Pons (tissue), 1 donor: ENCODE data around the gene MAP3K4.

ENCODE experiments used
- DNase-seq: peaks from one replicate; pipeline ENCODE4 v3.0.0-alpha.2; 2016; ENCODE audit warnings: low spot score

Gene MAP3K4

DNA sequence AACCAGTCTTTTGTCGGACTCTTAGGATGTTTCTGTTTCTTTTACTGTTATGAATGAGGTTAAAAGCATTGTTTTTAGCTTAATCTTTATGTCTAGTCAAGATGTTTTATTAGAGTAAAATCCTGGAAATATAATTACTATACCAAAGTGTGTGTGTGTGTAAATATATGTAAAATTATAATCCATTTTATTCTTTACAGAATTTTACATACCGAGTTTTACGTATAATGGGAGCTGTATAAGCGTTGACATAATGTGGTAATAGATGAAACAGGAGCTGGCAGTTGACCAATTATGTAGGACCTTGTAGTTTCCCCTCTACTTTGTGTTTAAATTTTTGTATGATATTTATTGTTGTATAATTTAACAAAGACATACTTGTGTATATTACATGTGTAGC, 16.7 kb downstream of the MAP3K4 start:
- DNase-seq, result no peak

- no peak for DNase-seq
Measured at GRCh38 chr6:161009991-161010390, 18.4 kb downstream of the MAP3K4 start.

DNA sequence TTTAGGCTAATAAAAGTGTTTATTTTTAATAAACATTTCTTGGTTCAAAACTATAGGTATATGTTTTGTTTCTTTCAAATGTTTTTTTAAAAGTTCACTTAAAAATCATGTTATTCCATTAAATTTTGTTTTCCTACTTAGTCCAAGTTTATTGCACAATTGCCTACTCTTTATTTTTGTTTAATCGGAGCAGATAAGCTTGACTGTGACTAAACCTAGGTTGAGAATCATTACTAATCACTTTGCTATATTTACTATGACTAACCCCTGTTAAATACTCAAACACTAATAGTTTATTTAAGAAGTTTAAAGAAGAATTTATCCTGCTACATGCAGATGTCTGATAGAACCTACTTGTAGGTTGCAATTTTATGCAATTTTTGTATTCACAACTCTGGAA, 18.8 kb downstream of the MAP3K4 start:
- DNase-seq, result no peak

DNA sequence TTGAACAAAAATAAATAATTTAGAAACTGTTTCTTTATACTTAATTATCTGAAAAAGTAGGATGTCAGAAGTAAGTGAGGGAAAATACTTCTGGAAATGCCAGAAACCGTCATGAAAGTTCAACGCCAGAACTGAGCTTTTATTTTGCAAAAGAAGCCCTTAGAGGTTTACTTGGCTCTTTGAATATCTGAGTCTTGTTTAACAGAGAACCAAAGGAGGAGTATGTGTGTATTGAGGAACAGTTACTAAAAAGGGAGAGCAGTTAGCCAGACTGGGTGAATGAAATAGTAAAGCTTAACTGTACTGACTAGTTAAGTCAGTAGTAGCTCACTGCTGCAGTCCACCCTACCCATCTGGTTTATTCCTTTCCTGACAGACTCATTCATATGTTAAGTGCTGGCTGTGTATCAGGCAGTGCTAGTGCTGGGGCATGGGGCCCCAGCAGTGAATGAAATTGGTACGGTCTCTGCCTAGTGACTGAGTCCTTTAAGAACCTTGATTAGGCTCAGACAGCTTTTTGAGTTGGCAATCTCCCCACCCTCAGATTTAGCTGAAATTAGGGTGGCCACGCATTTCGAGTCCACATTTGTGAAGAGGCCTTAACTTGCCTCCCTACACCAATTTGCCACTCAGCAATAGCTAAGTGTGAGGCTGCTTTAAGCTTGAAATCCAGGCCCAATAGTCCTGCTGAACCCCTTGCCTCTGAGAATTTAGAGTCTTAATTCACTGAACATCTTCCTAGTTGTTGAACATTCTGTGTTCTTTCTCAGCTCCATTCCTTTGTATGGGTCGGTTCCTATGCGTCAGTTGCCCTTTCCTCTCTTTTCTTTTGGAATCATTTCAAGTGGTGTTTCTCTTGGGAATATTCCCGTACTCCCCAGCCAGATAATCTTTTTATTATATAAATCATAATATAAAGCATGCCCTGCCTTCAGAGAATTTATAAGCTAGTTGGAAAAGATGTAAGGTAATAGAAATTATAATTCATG, 20.2 kb downstream of the MAP3K4 start:
- no peak for DNase-seq

- no peak for DNase-seq
Measured at GRCh38 chr6:161013695-161014094, 22.1 kb downstream of the MAP3K4 start.

GRCh38 chr6:161017766-161018564, 26.4 kb downstream of the MAP3K4 start:
- DNase-seq, result no peak

GRCh38 chr6:161019324-161019839, 27.8 kb downstream of the MAP3K4 start:
- no peak for DNase-seq

DNA sequence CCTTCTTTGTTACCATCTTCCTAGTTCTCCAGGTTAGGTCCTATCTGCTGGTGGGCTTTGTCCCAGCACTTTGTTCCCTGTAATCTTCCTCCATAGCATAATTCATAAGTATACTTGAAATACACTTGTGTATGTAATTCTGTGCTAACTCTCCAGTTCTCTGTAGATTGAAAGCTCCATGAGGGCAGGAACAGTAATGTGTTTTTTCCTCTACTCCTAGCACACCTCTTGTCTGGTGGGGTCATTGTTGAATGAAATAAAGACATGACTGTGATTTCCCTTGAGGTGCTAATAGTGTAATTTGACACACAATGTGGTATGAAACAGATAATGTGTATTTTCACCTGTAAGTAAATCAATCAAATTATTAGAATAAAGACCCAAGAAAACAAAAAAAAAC, 30.0 kb downstream of the MAP3K4 start:
- no peak for DNase-seq

GRCh38 chr6:161021998-161022743, 30.6 kb downstream of the MAP3K4 start:
- DNase-seq, result no peak

DNA sequence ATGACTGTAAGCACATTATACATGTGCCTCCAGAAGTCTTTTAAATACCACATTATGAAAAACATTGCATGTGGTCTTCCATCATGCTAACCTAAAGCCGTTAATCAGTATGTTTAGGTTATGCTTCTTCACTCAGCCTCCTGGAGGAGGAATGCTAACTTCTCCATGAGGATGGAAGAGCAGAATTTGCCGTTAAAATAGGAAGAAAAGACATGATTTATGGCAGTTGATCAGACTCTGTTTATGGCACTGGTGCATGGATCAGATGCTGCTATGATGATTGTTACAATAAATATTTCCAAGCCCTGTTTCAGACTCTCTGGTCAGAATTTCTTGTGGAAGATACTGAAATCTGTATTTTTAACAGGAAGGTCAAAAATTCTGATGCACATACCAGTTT, 31.7 kb downstream of the MAP3K4 start:
- no peak for DNase-seq

GRCh38 chr6:161024364-161024920, 32.9 kb downstream of the MAP3K4 start:
- no peak for DNase-seq

- no peak for DNase-seq
Measured at GRCh38 chr6:161027385-161027784, 35.8 kb downstream of the MAP3K4 start.

DNA sequence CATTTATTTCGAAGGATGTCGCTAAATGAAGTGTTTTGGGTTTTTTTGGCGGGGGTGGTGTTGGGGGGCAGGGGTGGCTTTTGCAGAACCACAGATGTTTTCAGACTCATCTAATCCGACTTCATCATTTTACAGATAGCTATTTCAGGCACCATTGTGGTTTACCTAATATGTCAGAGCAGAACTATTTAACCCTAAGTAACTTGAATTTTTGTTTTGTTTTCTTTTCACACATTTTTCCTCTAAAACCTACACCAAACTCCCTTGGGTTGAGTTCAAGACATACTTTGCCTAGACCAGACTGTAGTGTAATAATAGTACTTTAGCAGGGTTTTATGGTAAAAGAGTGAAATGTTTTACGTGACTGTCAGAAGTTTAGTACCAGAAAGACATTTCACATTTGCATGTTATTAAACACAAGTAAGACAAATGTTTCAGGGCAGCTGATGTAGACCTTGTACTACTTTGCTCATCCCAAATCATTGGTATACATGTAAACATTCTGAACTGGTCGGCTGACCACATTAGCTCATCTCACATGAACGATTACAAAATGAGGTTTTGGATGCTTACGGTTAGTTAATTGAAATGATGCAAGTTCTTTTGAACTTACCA, 37.7 kb downstream of the MAP3K4 start:
- no peak for DNase-seq

- DNase-seq, result no peak
Measured at GRCh38 chr6:161031721-161032495, 40.3 kb downstream of the MAP3K4 start.

DNA sequence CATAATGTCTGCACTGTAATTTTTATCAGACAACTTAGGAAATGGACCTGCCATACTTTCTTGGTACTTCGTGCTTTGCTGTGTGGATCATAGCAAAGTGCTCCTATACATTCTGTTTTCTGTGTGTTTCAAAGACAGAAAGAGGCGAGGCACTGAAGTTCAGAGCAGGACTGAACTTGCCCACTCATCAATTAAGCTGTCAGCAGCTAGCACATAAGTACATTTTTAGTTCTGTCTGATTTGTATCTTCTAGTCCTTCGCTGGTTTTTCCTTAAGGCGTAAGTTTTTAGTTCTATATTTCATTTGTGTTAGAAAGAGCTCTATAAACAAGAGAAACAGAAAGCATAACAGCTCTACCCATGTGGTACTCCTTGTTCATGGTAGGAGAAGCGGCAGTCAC, 42.1 kb downstream of the MAP3K4 start:
- DNase-seq, result no peak

- no peak for DNase-seq
Measured at GRCh38 chr6:161035182-161035980, 43.8 kb downstream of the MAP3K4 start.

- DNase-seq, result no peak
Measured at GRCh38 chr6:161035981-161036263, 44.4 kb downstream of the MAP3K4 start.

DNA sequence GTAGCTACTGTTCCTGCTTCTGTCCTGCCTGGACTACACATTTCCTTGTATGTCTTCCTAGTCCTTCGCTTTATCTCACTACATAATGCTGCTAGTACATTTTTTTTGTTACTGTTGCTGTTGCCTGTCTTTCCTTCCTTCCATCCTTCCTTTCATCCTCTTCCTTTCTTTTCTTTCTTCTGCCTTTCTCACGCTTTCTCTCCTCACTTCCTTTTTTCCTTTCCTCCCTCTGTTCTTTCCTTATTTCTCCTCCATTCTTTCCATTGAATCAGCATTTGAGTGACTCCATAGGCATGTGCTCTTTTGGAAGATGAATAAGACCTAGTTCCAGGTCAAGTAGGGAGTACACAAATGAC, 46.3 kb downstream of the MAP3K4 start:
- no peak for DNase-seq

DNA sequence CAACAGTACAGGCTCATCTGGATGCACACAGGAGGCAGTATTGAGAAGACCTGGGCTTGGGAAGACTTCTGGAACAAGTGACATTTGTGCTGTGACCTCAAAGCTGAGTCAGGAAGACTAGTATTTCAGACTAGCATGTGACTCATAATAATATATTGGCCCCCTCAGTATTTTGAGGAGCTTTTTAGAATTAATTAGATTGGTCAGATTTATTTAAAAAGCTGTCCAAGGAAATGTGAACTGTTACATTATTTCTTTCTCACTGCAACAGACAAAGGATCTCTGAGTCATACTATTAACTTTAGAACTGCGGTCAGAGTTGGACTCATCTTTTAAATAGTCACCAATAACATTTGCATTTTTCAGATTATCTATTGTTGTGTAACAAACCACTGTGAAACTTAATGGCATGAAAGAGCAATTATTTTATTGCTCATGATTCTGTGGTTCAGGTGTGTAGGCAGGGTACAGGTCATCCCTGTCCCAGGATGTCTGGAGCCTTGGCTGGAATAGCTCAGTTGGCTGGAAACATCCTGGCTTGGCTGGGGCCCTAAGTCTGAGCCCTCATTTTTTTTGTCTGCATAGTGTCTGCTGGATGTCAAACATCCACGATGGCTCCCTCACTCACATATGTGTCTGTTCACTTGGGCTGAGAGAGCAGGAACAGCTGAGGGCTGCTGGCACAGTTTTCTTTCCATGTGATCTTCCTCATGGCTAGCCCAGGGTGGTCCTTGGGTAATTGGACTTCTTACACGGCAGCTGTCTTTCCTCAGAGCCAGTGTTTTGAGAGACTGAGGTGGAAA, 46.9 kb downstream of the MAP3K4 start:
- no peak for DNase-seq
